HepG2 (cell line): ENCODE data around the gene UMPS.

ENCODE experiments used
- CREM ChIP-seq, 2 experiments: sonication (generic) in 1 of 2; formaldehyde crosslinking in 1 of 2; IDR thresholded peaks; 2 replicates each; pipeline versions ENCODE4 v1.4.0 to v1.6.1; 2016 to 2020; ENCODE audit warnings: antibody characterized with exemption in 1 of 2, mild to moderate bottlenecking in 1 of 2, missing genetic modification reagents in 1 of 2
- CTCF ChIP-seq: sonication (generic); formaldehyde crosslinking; IDR thresholded peaks from 2 replicates; pipeline ENCODE4 v1.5.0; 2020; ENCODE audit warnings: mild to moderate bottlenecking, missing genetic modification reagents, moderate library complexity
- FOSL1 ChIP-seq: sonication (generic); formaldehyde crosslinking; IDR thresholded peaks from 2 replicates; pipeline ENCODE4 v1.9.0; 2021; ENCODE audit warnings: missing genetic modification reagents, borderline replicate concordance
- NFE2L1 ChIP-seq: sonication (generic); formaldehyde crosslinking; IDR thresholded peaks from 2 replicates; pipeline ENCODE4 v1.4.0; 2020; ENCODE audit warnings: missing genetic modification reagents, mild to moderate bottlenecking, borderline replicate concordance
- SRF ChIP-seq: IDR thresholded peaks from 2 replicates; pipeline ENCODE4 v1.6.1; 2011; ENCODE audit warnings: mild to moderate bottlenecking, low read depth, low read length, moderate library complexity
- TCF7L2 ChIP-seq: IDR thresholded peaks from 2 replicates; pipeline ENCODE4 v1.6.1; 2011; ENCODE audit warnings: mild to moderate bottlenecking, low read depth, low read length, moderate library complexity
- TRAFD1 ChIP-seq: sonication (generic); formaldehyde crosslinking; IDR thresholded peaks from 2 replicates; pipeline ENCODE4 v1.5.1; 2020; ENCODE audit warnings: missing genetic modification reagents, mild to moderate bottlenecking, borderline replicate concordance
- YY1 ChIP-seq: IDR thresholded peaks from 2 replicates; pipeline ENCODE4 v1.6.1; 2011; ENCODE audit warnings: low read length, low read depth, moderate library complexity, mild to moderate bottlenecking; ENCODE audit not compliant: insufficient read depth, insufficient replicate concordance
- ZNF274 ChIP-seq: sonication (generic); formaldehyde crosslinking; IDR thresholded peaks from 2 replicates; pipeline ENCODE4 v1.5.1; 2020; ENCODE audit warnings: mild to moderate bottlenecking, missing genetic modification reagents
- ZNF484 ChIP-seq: sonication (generic); formaldehyde crosslinking; IDR thresholded peaks from 2 replicates; pipeline ENCODE4 v1.5.1; 2020; ENCODE audit warnings: mild to moderate bottlenecking, low read depth, missing genetic modification reagents, borderline replicate concordance
- TF ChIP-seq, protein P1 (sequence below): sonication (generic); formaldehyde crosslinking; IDR thresholded peaks from 2 replicates; pipeline ENCODE4 v1.5.0; 2020; ENCODE audit warnings: missing genetic modification reagents, mild to moderate bottlenecking, borderline replicate concordance

GRCh38 chr3:124781476-124782376 lies 51.5 kb downstream of the UMPS start:
- TF ChIP-seq ZNF274, result no peak
- TF ChIP-seq TCF7L2, result no peak
- TF ChIP-seq, protein P1, sequence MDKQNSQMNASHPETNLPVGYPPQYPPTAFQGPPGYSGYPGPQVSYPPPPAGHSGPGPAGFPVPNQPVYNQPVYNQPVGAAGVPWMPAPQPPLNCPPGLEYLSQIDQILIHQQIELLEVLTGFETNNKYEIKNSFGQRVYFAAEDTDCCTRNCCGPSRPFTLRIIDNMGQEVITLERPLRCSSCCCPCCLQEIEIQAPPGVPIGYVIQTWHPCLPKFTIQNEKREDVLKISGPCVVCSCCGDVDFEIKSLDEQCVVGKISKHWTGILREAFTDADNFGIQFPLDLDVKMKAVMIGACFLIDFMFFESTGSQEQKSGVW (CRISPR knock-in tag), result no peak
- no peak for TF ChIP-seq FOSL1 (CRISPR knock-in tag)
- TF ChIP-seq CTCF, result no peak
- no peak for TF ChIP-seq SRF
- no peak for TF ChIP-seq CREM (IDR thresholded peaks at IDR 0.05)
- TF ChIP-seq CREM (CRISPR knock-in tag; IDR thresholded peaks at IDR 0.05), result no peak
- TF ChIP-seq ZNF484 (CRISPR knock-in tag), result no peak
- no peak for TF ChIP-seq NFE2L1 (CRISPR knock-in tag)
- no peak for TF ChIP-seq TRAFD1 (CRISPR knock-in tag)
- no peak for TF ChIP-seq YY1
